HepG2 (cell line): ENCODE results near the gene ZBP1. TPM values are rescaled to one million over a fixed set of nuclear protein-coding genes. Genes with fewer than 3 reads are reported as not detected.
A peak's percentile ranks its signal among the peaks of the same experiment; 100 is the strongest.

Source experiments
- ATF2 ChIP-seq: sonication (generic); formaldehyde crosslinking; IDR thresholded peaks from 2 replicates; pipeline ENCODE4 v1.4.0; 2020; ENCODE audit warnings: missing genetic modification reagents
- CHCHD3 ChIP-seq: sonication (generic); formaldehyde crosslinking; IDR thresholded peaks from 2 replicates; pipeline ENCODE4 v1.8.0; 2022; ENCODE audit warnings: mild to moderate bottlenecking, missing genetic modification reagents, moderate library complexity
- EZH2 ChIP-seq: conservative IDR thresholded peaks from 2 replicates; pipeline ENCODE4 v1.6.1; 2012; ENCODE audit warnings: mild to moderate bottlenecking, low read depth, low read length, moderate library complexity
- KDM3A ChIP-seq: IDR thresholded peaks from 2 replicates; pipeline ENCODE4 v1.6.1; 2018; ENCODE audit warnings: low read depth, missing compliant biosample characterization
- KDM4B ChIP-seq: sonication (generic); formaldehyde crosslinking; IDR thresholded peaks from 2 replicates; pipeline ENCODE4 v1.4.0; 2020; ENCODE audit warnings: missing genetic modification reagents
- MED13 ChIP-seq: sonication (generic); formaldehyde crosslinking; IDR thresholded peaks from 2 replicates; pipeline ENCODE4 v1.5.0; 2020; ENCODE audit warnings: missing genetic modification reagents
- NFAT5 ChIP-seq: sonication (generic); formaldehyde crosslinking; IDR thresholded peaks from 2 replicates; pipeline ENCODE4 v1.4.0; 2020; ENCODE audit warnings: missing genetic modification reagents
- NFYB ChIP-seq: sonication (generic); formaldehyde crosslinking; IDR thresholded peaks from 2 replicates; pipeline ENCODE4 v1.4.0; 2020; ENCODE audit warnings: missing genetic modification reagents
- TEAD2 ChIP-seq: sonication (generic); formaldehyde crosslinking; IDR thresholded peaks from 2 replicates; pipeline ENCODE4 v1.9.0; 2021; ENCODE audit warnings: missing genetic modification reagents
- TERF1 ChIP-seq: sonication (generic); formaldehyde crosslinking; IDR thresholded peaks from 2 replicates; pipeline ENCODE4 v1.8.0; 2022; ENCODE audit warnings: mild to moderate bottlenecking, missing genetic modification reagents, moderate library complexity
- THYN1 ChIP-seq: sonication (generic); formaldehyde crosslinking; IDR thresholded peaks from 2 replicates; pipeline ENCODE4 v1.8.1; 2023; ENCODE audit warnings: low read depth, mild to moderate bottlenecking, moderate library complexity, missing genetic modification reagents, borderline replicate concordance
- WIZ ChIP-seq: sonication (generic); formaldehyde crosslinking; IDR thresholded peaks from 2 replicates; pipeline ENCODE4 v1.5.1; 2020; ENCODE audit warnings: mild to moderate bottlenecking, missing genetic modification reagents
- ZBTB34 ChIP-seq: sonication (generic); formaldehyde crosslinking; IDR thresholded peaks from 2 replicates; pipeline ENCODE4 v1.8.0; 2022; ENCODE audit warnings: mild to moderate bottlenecking, missing genetic modification reagents
- ZBTB39 ChIP-seq: sonication (generic); formaldehyde crosslinking; IDR thresholded peaks from 2 replicates; pipeline ENCODE4 v1.5.0; 2020; ENCODE audit warnings: missing genetic modification reagents
- ZFP36L1 ChIP-seq: sonication (generic); formaldehyde crosslinking; IDR thresholded peaks from 2 replicates; pipeline ENCODE4 v1.8.0; 2022; ENCODE audit warnings: mild to moderate bottlenecking, missing genetic modification reagents, moderate library complexity
- ZNF430 ChIP-seq: sonication (generic); formaldehyde crosslinking; IDR thresholded peaks from 2 replicates; pipeline ENCODE4 v1.9.0; 2021; ENCODE audit warnings: mild to moderate bottlenecking, missing genetic modification reagents
- ZNF577 ChIP-seq: sonication (generic); formaldehyde crosslinking; IDR thresholded peaks from 2 replicates; pipeline ENCODE4 v1.4.0; 2020; ENCODE audit warnings: mild to moderate bottlenecking, low read depth, missing genetic modification reagents, borderline replicate concordance
- polyA plus RNA-seq, 8 experiments: library from polyadenylated mRNA; depleted of rRNA in 3 of 8; stranded (reverse) in 7 of 8; unstranded in 1 of 8; fragments of >200 nt; fragmentation: Illumina TruSeq in 4 of 8; extraction: Trizol in 4 of 8; gene quantifications; 2 replicates each; pipeline versions ENCODE4 v1.2.1 to v1.2.3, GENCODE V29; 2011 to 2016; ENCODE audit warnings: low read depth in 4 of 8, missing spikeins in 1 of 8, mixed read lengths in 1 of 8; ENCODE audit not compliant: insufficient read depth in 1 of 8
- total RNA-seq, 5 experiments: library from RNA; depleted of rRNA; stranded (reverse); fragments of >200 nt; fragmentation: Illumina TruSeq; extraction: Trizol; gene quantifications; 2 replicates each; pipeline ENCODE4 v1.2.3, GENCODE V29; 2016; ENCODE audit warnings: low read depth in 1 of 5

The ZBP1 gene
- total and polyA plus RNA-seq, 2 of the 13 experiments (the other 11 are each of a cell fraction or from before 2014, with no cell fraction given), result not detected

GRCh38 chr20:57596998-57597939, 23.0 kb downstream of the ZBP1 start (continued):
- TF ChIP-seq NFAT5 (CRISPR knock-in tag) (no peak), ZFP36L1 (CRISPR knock-in tag) (0 out of 2 replicates have a peak, but pooled peaks have one; percentile 64), ZNF430 (no peak), NFYB (CRISPR knock-in tag) (no peak), KDM3A (peak; percentile 76; the same call in 1 of the 2 replicates), WIZ (CRISPR knock-in tag) (no peak), ZBTB34 (CRISPR knock-in tag) (no peak), TEAD2 (no peak), TERF1 (CRISPR knock-in tag) (no peak), MED13 (CRISPR knock-in tag) (peak; percentile 64; the same call in 1 of the 2 replicates), THYN1 (CRISPR knock-in tag) (no peak), ATF2 (CRISPR knock-in tag) (0 out of 2 replicates have a peak, but pooled peaks have one; percentile 36), EZH2 (0 out of 2 replicates have a peak, but pooled peaks have one; percentile 18), KDM4B (0 out of 2 replicates have a peak, but pooled peaks have one; percentile 62), ZBTB39 (CRISPR knock-in tag) (no peak), CHCHD3 (CRISPR knock-in tag) (no peak), ZNF577 (CRISPR knock-in tag) (no peak)
